ENCODE results near the gene SLC4A5. TPM values are rescaled to one million over a fixed set of nuclear protein-coding genes. Genes with fewer than 3 reads are reported as not detected.
"Not testable (repeated sequence)": the region's sequence is repeated elsewhere in the genome, so short reads cannot be mapped to it uniquely, and the experiment has no call there.

The SLC4A5 gene
- total RNA-seq, 1 experiment from 2014 or later: 0.08 TPM

DNA sequence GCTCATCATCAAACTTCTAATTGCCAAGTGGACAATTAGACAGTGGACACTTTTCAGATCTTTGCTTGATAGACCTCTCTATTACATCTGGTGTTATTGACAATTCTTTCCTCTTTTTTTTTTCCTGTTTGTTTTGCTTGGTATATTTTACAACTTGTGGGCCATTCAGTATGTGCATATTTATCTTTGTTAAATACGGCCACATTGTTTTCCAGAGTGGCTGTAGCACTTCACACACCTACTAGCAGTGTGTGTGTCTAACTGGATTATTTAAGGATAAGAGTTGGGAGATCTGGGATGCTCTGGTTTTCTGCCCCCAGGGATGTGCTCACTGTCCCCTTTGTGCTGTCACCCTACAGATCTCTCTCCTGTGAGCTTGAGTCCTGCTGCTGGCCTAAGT, 4.1 kb upstream of the SLC4A5 start:
- Histone ChIP-seq H3K4me1 (no peaks in the 10 kb centered on the region), H3K27me3 (peaks cover 7% of the 10 kb centered on the region; the same call in 1 of the 2 replicates), H3K9me3 (replicated peaks) (no peaks in the 10 kb centered on the region), H3K36me3 (no peaks in the 10 kb centered on the region), H3K27ac (no peak overlapping the region), H3K4me3 (no peak overlapping the region)
- DNase-seq: no peak

DNA sequence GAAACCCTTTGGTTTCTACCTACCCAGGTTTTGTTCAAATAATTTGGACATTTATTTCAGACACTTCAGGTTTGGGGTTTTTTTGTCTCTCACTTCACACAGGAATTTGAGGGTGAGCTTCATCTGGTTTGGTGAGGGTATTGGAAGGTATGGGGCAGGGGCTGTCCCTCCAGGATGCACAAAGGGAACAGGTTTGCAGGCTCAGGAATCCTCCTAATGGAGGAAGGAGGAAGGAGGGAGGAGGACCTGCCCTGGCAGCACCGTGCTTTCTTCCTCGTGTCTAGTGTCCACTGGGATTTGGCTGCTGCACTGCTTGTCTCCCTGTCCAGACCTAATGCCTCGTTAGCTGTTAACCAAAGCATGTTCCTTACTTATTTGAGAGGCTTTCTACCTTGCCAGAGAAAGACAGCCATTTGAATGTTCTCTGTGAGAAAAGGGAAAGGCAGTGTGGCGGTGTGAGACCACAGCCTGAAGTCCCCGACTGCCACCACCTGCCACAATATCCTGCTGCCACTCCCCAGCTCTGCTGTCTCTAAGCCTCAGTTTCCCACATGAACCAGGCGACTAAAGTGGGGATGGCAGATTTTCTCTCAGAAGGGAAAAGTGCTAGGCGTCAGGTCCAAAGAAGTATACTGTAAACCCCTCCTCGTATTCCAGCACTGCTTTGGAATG, 2.2 kb upstream of the SLC4A5 start:
- no peaks in the 10 kb centered on the region for H3K9me3 ChIP-seq (replicated peaks)
- no peaks in the 10 kb centered on the region for H3K4me1 ChIP-seq
- no peak overlapping the region for H3K27ac ChIP-seq
- DNase-seq: no peak
- no peaks in the 10 kb centered on the region for H3K36me3 ChIP-seq
- no peak overlapping the region for H3K4me3 ChIP-seq
- peaks cover 7% of the 10 kb centered on the region; the same call in 1 of the 2 replicates for H3K27me3 ChIP-seq

GRCh38 chr2:74336227-74336626, 7.0 kb downstream of the SLC4A5 start:
- H3K27ac ChIP-seq; H3K9me3 ChIP-seq (replicated peaks); DNase-seq; H3K27me3 ChIP-seq; H3K36me3 ChIP-seq; H3K4me1 ChIP-seq; H3K4me3 ChIP-seq: not testable (repeated sequence)

DNA sequence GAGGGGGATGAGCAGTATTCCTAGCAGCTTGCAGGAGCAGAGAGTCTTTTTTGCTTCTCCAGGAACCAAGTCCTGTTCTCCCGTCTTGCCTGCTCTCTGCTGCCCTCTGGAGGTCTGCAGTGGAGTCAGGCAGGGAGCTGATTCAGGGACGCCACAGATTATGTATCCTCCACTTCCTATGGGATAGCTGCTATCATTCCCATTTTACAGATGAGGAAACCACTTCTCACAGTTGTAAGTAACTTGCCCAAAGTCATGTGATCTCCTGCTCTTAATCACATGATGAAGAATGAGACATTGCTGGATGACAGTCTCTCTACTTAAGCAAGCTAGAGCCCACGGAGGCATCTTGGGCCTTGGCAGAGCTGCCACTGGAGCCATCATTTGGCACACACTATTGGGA, 8.3 kb downstream of the SLC4A5 start:
- Histone ChIP-seq H3K9me3 (replicated peaks) (no peaks in the 10 kb centered on the region), H3K36me3 (no peaks in the 10 kb centered on the region), H3K4me3 (no peak overlapping the region), H3K4me1 (no peaks in the 10 kb centered on the region), H3K27me3 (no peaks in the 10 kb centered on the region), H3K27ac (no peak overlapping the region)
- peak; percentile 70 to 85 for DNase-seq

- no peak overlapping the region for H3K27ac ChIP-seq
- H3K4me3 ChIP-seq: no peak overlapping the region
- H3K4me1 ChIP-seq: no peaks in the 10 kb centered on the region; the same call in 1 of the 2 replicates
- H3K27me3 ChIP-seq: no peaks in the 10 kb centered on the region
- DNase-seq: no peak
- H3K36me3 ChIP-seq: no peaks in the 10 kb centered on the region
- H3K9me3 ChIP-seq (replicated peaks): no peaks in the 10 kb centered on the region
Measured at GRCh38 chr2:74333896-74334586, 9.2 kb downstream of the SLC4A5 start.

DNA sequence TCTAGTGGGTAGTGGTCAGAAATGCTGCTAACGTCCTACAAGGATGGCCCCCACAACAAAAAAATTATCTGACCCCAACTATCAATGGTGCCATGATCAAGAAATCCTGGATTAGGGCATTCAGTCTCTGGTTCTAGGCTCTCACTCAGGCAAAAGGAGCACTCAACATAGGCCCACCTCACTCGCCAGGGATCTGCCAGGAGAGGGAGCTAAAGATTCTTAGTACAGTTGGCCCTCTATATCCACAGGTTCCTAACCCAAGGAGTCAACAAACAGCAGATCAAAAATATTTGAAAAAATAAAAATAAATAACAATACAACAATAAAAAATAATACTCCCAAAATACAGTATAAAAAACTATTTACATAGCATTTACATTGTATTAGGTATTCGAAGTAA, 10.0 kb downstream of the SLC4A5 start:
- DNase-seq: peak; percentile 50 to 71
- H3K36me3 ChIP-seq: no peaks in the 10 kb centered on the region
- no peak overlapping the region for H3K27ac ChIP-seq
- H3K4me1 ChIP-seq: no peaks in the 10 kb centered on the region; the same call in 1 of the 2 replicates
- no peak overlapping the region for H3K4me3 ChIP-seq
- no peaks in the 10 kb centered on the region for H3K27me3 ChIP-seq
- H3K9me3 ChIP-seq (replicated peaks): no peaks in the 10 kb centered on the region

DNA sequence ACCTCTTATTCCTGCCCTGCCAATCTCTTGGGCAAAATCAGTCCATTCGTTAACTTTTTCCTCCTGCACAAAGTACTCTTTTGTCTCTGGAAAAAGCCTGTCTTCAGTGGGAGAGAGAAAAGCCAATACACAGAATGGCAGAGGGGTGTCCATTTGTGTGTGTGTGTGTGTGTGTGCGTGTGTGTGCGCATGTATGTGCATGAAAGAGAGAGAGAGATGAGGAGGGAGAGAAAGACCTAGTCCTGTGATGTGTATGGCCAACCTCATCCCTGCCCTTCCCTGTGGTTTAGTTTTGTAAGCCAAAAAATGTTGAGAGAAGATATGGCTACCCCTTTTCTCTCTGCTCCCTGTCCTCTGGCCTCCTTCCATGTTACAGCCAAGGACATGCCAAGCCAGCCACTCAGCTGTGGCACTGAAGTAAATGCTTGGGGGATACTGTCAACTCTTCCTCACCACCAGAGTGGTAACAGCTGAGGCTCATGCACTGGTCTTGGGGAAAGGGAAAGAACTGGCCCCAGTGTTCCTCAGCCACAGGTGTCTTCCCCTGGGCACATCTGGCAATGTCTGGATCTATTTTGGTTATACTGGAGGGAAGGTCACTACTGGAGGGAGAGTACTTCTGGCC, 10.6 kb downstream of the SLC4A5 start:
- no peak for DNase-seq
- no peaks in the 10 kb centered on the region for H3K27me3 ChIP-seq
- H3K36me3 ChIP-seq: no peaks in the 10 kb centered on the region
- H3K9me3 ChIP-seq (replicated peaks): no peaks in the 10 kb centered on the region
- H3K27ac ChIP-seq: no peak overlapping the region
- no peaks in the 10 kb centered on the region; the same call in 1 of the 2 replicates for H3K4me1 ChIP-seq
- H3K4me3 ChIP-seq: no peak overlapping the region

DNA sequence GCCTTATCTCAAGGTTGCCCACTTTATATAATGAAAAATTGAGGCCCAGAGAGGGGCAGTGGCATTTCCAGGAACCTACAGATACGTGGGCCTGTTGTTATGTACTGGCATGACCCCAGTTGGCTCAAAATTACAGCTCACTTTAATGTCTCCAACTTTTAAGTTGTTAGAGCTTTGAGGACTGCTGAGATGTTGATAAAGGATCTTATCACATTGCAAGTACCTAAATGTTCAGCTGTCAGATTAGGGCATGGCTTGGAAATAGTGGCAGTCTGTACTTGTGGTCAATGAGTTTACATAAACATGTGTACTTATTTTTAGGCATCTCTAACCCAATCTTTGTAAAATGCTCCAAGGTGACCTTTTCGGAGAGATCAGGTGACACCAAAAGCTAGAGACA, 14.6 kb downstream of the SLC4A5 start:
- Histone ChIP-seq H3K4me3 (no peak overlapping the region), H3K9me3 (replicated peaks) (no peaks in the 10 kb centered on the region), H3K27ac (no peak overlapping the region), H3K4me1 (no peaks in the 10 kb centered on the region; the same call in 1 of the 2 replicates), H3K27me3 (peaks cover 1% of the 10 kb centered on the region; the same call in 1 of the 2 replicates), H3K36me3 (no peaks in the 10 kb centered on the region)
- no peak for DNase-seq

DNA sequence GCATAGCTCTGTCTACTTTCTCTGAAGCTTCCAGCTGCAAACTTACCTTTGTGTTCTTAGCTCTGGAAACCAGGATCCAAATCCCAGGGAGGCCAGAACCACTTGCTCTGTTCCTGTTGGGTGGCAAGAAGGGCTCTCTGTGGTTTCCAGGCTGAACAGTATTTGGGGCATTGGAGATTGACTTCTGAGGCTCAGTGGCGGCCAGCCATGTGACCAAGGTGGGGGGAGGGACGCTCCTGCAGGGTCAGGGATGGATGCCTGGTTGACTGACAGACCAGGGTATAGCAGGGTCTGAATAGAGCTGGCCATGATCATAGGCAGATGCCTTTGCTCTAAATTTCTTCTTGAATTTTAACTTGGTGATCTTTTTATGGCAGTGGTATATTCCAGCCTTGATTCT, 15.1 kb downstream of the SLC4A5 start:
- no peak overlapping the region for H3K27ac ChIP-seq
- H3K9me3 ChIP-seq (replicated peaks): no peaks in the 10 kb centered on the region
- peaks cover 3% of the 10 kb centered on the region; the same call in 1 of the 2 replicates for H3K27me3 ChIP-seq
- no peaks in the 10 kb centered on the region for H3K36me3 ChIP-seq
- no peak overlapping the region for H3K4me3 ChIP-seq
- DNase-seq: no peak
- no peaks in the 10 kb centered on the region; the same call in 1 of the 2 replicates for H3K4me1 ChIP-seq

GRCh38 chr2:74327627-74328026, 15.6 kb downstream of the SLC4A5 start:
- no peak overlapping the region for H3K27ac ChIP-seq
- H3K4me1 ChIP-seq: no peaks in the 10 kb centered on the region; the same call in 1 of the 2 replicates
- H3K36me3 ChIP-seq: no peaks in the 10 kb centered on the region
- H3K4me3 ChIP-seq: no peak overlapping the region
- H3K9me3 ChIP-seq (replicated peaks): no peaks in the 10 kb centered on the region
- peaks cover 3% of the 10 kb centered on the region; the same call in 1 of the 2 replicates for H3K27me3 ChIP-seq
- no peak for DNase-seq

GRCh38 chr2:74327199-74327598, 16.0 kb downstream of the SLC4A5 start:
- Histone ChIP-seq H3K36me3 (no peaks in the 10 kb centered on the region), H3K4me1 (no peaks in the 10 kb centered on the region; the same call in 1 of the 2 replicates), H3K9me3 (replicated peaks) (no peaks in the 10 kb centered on the region), H3K4me3 (no peak overlapping the region), H3K27ac (no peak overlapping the region), H3K27me3 (peaks cover 3% of the 10 kb centered on the region; the same call in 1 of the 2 replicates)
- no peak for DNase-seq

DNA sequence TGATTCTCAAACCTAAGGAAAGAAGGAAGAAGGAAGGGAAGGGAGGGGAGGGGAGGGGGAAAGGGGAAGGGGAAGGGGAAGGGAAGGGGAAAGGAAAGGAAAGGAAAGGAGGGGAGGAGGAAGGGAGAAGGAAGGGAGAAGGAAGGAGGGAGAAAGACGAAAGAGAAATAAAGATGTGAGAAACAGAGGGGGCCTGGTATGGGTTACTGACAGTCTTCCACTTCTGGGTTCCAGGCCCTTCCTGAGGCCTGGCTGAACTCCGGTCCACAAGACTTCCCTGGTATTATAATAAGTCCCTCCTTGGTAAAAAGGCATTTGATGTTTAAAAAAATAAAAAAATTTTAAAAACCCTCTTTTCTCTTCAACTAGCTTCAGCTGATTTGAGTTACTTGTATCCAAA, 17.4 kb downstream of the SLC4A5 start:
- Histone ChIP-seq H3K36me3 (no peaks in the 10 kb centered on the region), H3K27ac (no peak overlapping the region), H3K4me3 (no peak overlapping the region), H3K9me3 (replicated peaks) (no peaks in the 10 kb centered on the region), H3K4me1 (no peaks in the 10 kb centered on the region; the same call in 1 of the 2 replicates), H3K27me3 (peaks cover 3% of the 10 kb centered on the region; the same call in 1 of the 2 replicates)
- no peak for DNase-seq

- H3K4me3 ChIP-seq: no peak overlapping the region
- no peaks in the 10 kb centered on the region for H3K36me3 ChIP-seq
Measured at GRCh38 chr2:74321737-74322136, 21.5 kb downstream of the SLC4A5 start.

GRCh38 chr2:74317701-74318100, 25.5 kb downstream of the SLC4A5 start:
- no peaks in the 10 kb centered on the region; the same call in 1 of the 2 replicates for H3K4me1 ChIP-seq
- peaks cover 6% of the 10 kb centered on the region; the same call in 1 of the 2 replicates for H3K27me3 ChIP-seq
- no peak overlapping the region for H3K27ac ChIP-seq
- no peak overlapping the region for H3K4me3 ChIP-seq
- no peaks in the 10 kb centered on the region for H3K9me3 ChIP-seq (replicated peaks)
- DNase-seq: no peak
- no peaks in the 10 kb centered on the region for H3K36me3 ChIP-seq

More at GRCh38 chr2:74321737-74322136, 21.5 kb downstream of the SLC4A5 start:
- Histone ChIP-seq H3K27me3 (peaks cover 6% of the 10 kb centered on the region; the same call in 1 of the 2 replicates), H3K9me3 (replicated peaks) (no peaks in the 10 kb centered on the region), H3K4me1 (no peaks in the 10 kb centered on the region; the same call in 1 of the 2 replicates), H3K27ac (no peak overlapping the region)
- DNase-seq: peak in 1 of 2 experiments; percentile 35

All from SJCRH30 (cell line).